ENCODE data around the gene DGKE.

DGKE gene

DNA sequence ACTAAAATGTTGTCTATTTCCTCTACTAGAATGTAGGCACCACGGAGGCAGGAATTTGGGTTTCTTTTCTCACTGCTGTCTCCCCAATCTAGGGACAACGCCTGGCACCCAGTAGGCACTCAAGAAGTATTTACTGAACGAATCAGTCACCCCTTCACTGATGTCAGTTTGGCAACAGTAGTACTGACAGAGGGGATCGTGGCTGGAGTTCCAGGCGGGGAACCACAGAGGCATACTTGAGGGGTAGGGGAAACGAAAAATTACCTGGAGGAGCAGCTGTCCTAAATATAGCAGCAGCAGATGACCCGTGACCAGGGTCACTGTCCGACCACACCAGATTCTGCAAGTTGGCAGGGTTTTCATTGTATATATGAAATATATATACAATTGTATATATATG lies 46.6 kb downstream of the DGKE start:
- no peaks in the 10 kb centered on the region for H4K20me1 ChIP-seq (ENCODE audit: insufficient read depth, low read length, poor library complexity, severe bottlenecking)
- H3F3A ChIP-seq (ENCODE audit: low read depth), result no peaks in the 10 kb centered on the region
- no peak overlapping the region for H3K4me3 ChIP-seq (ENCODE audit: low read length, poor library complexity, severe bottlenecking)
- TF ChIP-seq, protein P1, sequence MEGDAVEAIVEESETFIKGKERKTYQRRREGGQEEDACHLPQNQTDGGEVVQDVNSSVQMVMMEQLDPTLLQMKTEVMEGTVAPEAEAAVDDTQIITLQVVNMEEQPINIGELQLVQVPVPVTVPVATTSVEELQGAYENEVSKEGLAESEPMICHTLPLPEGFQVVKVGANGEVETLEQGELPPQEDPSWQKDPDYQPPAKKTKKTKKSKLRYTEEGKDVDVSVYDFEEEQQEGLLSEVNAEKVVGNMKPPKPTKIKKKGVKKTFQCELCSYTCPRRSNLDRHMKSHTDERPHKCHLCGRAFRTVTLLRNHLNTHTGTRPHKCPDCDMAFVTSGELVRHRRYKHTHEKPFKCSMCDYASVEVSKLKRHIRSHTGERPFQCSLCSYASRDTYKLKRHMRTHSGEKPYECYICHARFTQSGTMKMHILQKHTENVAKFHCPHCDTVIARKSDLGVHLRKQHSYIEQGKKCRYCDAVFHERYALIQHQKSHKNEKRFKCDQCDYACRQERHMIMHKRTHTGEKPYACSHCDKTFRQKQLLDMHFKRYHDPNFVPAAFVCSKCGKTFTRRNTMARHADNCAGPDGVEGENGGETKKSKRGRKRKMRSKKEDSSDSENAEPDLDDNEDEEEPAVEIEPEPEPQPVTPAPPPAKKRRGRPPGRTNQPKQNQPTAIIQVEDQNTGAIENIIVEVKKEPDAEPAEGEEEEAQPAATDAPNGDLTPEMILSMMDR (conservative IDR thresholded peaks at IDR 0.05; ENCODE audit: low read length), result no peak
- no peak for TF ChIP-seq EZH2phosphoT487 (IDR thresholded peaks at IDR 0.05; ENCODE audit: borderline replicate concordance)
- H3K27me3 ChIP-seq (ENCODE audit: insufficient read depth, low read length, poor library complexity, severe bottlenecking), result no peaks in the 10 kb centered on the region
- no peak overlapping the region for H3K4me2 ChIP-seq (ENCODE audit: low read depth, low read length, poor library complexity, severe bottlenecking)
- no peaks in the 10 kb centered on the region for H3K79me2 ChIP-seq (ENCODE audit: insufficient read depth, low read length)
- H3K9me2 ChIP-seq (replicated peaks; ENCODE audit: low read depth, low read length), result no peaks in the 10 kb centered on the region
- no peak overlapping the region for H3K9ac ChIP-seq (ENCODE audit: low read depth, low read length, poor library complexity, severe bottlenecking)
- H3K4me1 ChIP-seq (ENCODE audit: insufficient read depth, low read length, poor library complexity, severe bottlenecking), result no peaks in the 10 kb centered on the region
- no peaks in the 10 kb centered on the region for H3K36me3 ChIP-seq (ENCODE audit: insufficient read depth, low read length)
- no peak overlapping the region for H2AFZ ChIP-seq (ENCODE audit: low read length)
- no peaks in the 10 kb centered on the region for H3K9me3 ChIP-seq (ENCODE audit: insufficient read depth, low read depth, low read length)

DNA sequence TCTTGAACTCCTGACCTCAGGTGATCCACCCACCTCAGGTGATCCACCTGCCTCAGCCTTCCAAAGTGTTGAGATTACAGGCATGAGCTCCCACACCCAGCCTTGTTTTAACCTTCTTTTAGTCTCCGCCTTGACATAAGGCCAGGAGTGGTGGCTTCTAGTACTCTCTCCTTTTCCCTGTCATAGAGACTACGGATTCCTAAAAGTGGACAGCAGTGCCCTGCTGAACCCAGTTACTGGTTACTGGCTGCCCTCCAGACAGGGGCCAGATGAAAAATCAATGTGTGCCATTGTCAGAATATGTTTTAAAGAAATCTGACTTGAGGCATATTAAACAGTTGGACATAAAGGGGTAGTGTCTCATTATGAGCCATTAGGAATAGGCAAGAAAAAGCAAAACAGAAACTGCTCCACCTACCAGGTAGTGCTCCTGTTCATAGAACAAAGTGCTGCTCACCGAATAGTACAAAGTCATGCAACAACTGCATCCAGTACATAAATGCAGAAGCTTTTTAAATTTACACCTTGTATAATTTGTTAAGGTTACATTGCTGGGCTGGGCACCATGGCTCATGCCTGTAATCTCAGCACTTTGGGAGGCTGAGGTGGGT lies 47.8 kb downstream of the DGKE start:
- Histone ChIP-seq H3K36me3 (ENCODE audit: insufficient read depth, low read length) (no peaks in the 10 kb centered on the region), H3K9me3 (ENCODE audit: insufficient read depth, low read depth, low read length) (no peaks in the 10 kb centered on the region), H3K79me2 (ENCODE audit: insufficient read depth, low read length) (no peaks in the 10 kb centered on the region), H3K4me3 (ENCODE audit: low read length, poor library complexity, severe bottlenecking) (no peak overlapping the region), H3F3A (ENCODE audit: low read depth) (no peaks in the 10 kb centered on the region), H3K27me3 (ENCODE audit: insufficient read depth, low read length, poor library complexity, severe bottlenecking) (no peaks in the 10 kb centered on the region), H2AFZ (ENCODE audit: low read length) (no peak overlapping the region), H3K9me2 (replicated peaks; ENCODE audit: low read depth, low read length) (no peaks in the 10 kb centered on the region), H4K20me1 (ENCODE audit: insufficient read depth, low read length, poor library complexity, severe bottlenecking) (no peaks in the 10 kb centered on the region), H3K4me2 (ENCODE audit: low read depth, low read length, poor library complexity, severe bottlenecking) (no peak overlapping the region), H3K4me1 (ENCODE audit: insufficient read depth, low read length, poor library complexity, severe bottlenecking) (no peaks in the 10 kb centered on the region), H3K9ac (ENCODE audit: low read depth, low read length, poor library complexity, severe bottlenecking) (no peak overlapping the region)
- no peak for TF ChIP-seq EZH2phosphoT487 (IDR thresholded peaks at IDR 0.05; ENCODE audit: borderline replicate concordance)
- TF ChIP-seq, protein P1 (conservative IDR thresholded peaks at IDR 0.05; ENCODE audit: low read length), result no peak

DNA sequence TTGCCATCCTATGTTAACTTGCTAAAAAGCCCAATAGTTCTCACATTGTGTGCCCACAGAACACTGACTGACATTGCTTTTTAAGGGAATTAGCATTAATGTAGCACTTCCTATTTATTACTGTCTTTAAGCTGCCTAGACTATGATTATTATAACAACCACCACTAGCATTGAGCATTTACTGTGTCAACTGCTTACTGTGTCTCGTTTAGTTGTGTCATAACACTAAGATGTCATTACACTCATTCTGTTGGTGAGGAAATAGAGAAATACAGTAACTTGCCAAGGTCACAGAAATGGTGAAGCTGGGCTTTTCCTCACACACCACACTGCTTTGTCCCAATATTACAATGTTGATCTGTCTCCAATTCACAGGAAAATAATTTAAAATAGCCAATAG lies 49.7 kb downstream of the DGKE start:
- no peaks in the 10 kb centered on the region for H3K9me2 ChIP-seq (replicated peaks; ENCODE audit: low read depth, low read length)
- H3K9ac ChIP-seq (ENCODE audit: low read depth, low read length, poor library complexity, severe bottlenecking), result no peak overlapping the region
- H4K20me1 ChIP-seq (ENCODE audit: insufficient read depth, low read length, poor library complexity, severe bottlenecking), result no peaks in the 10 kb centered on the region
- H3K79me2 ChIP-seq (ENCODE audit: insufficient read depth, low read length), result no peaks in the 10 kb centered on the region
- H3K4me1 ChIP-seq (ENCODE audit: insufficient read depth, low read length, poor library complexity, severe bottlenecking), result no peaks in the 10 kb centered on the region
- no peaks in the 10 kb centered on the region for H3K27me3 ChIP-seq (ENCODE audit: insufficient read depth, low read length, poor library complexity, severe bottlenecking)
- H2AFZ ChIP-seq (ENCODE audit: low read length), result no peak overlapping the region
- H3K9me3 ChIP-seq (ENCODE audit: insufficient read depth, low read depth, low read length), result peaks cover 15% of the 10 kb centered on the region; the same call in 1 of the 2 replicates
- no peak overlapping the region for H3K4me3 ChIP-seq (ENCODE audit: low read length, poor library complexity, severe bottlenecking)
- H3K36me3 ChIP-seq (ENCODE audit: insufficient read depth, low read length), result peaks cover 12% of the 10 kb centered on the region; the same call in 1 of the 2 replicates
- no peaks in the 10 kb centered on the region for H3F3A ChIP-seq (ENCODE audit: low read depth)
- TF ChIP-seq, protein P1 (conservative IDR thresholded peaks at IDR 0.05; ENCODE audit: low read length), result no peak
- no peak for TF ChIP-seq EZH2phosphoT487 (IDR thresholded peaks at IDR 0.05; ENCODE audit: borderline replicate concordance)
- H3K4me2 ChIP-seq (ENCODE audit: low read depth, low read length, poor library complexity, severe bottlenecking), result no peak overlapping the region

Data from Loucy (cell line).